AG04450 (cell line): ENCODE results near the gene STK17A. TPM values are rescaled to one million over a fixed set of nuclear protein-coding genes. Genes with fewer than 3 reads are reported as not detected.

Source experiments
- CTCF ChIA-PET: fragments of 300-600, 350-600 bp; formaldehyde crosslinking; extraction: SDS; loops from one replicate; lab custom pipeline; 2022; ENCODE audit warnings: antibody characterized with exemption, inconsistent platforms; lab: Charles Lee
- POLR2A ChIA-PET: fragments of 350-600 bp; formaldehyde crosslinking; extraction: SDS; loops from one replicate; lab custom pipeline; 2021; ENCODE audit warnings: antibody characterized with exemption, inconsistent platforms; lab: Yijun Ruan, JAX
- DNase-seq: peaks from one replicate; pipeline ENCODE4 v3.0.0-alpha.2; 2011; ENCODE audit warnings: low read depth, low spot score
- H3K27ac ChIP-seq: one replicate; pipeline ENCODE4 v1.5.1; 2012; ENCODE audit warnings: low read depth, low read length, control low read depth
- H3K27me3 ChIP-seq: one replicate; pipeline ENCODE4 v1.6.0; 2012; ENCODE audit warnings: low read length; ENCODE audit not compliant: control insufficient read depth, insufficient read depth
- H3K4me3 ChIP-seq: 2 replicates; pipeline ENCODE4 v1.5.1; 2011; ENCODE audit warnings: mild to moderate bottlenecking, low read depth, low read length, control low read depth
- H3K9me3 ChIP-seq: 2 replicates; pipeline ENCODE4 v1.5.1; 2012; ENCODE audit warnings: low read length; ENCODE audit not compliant: control insufficient read depth, insufficient read depth
- CTCF ChIP-seq: IDR thresholded peaks from 2 replicates; pipeline ENCODE4 v1.5.1; 2011; ENCODE audit warnings: low read depth, low read length, control low read depth, inconsistent platforms
- polyA plus RNA-seq: library from polyadenylated mRNA; depleted of rRNA; stranded (reverse); fragments of >200 nt; gene quantifications from 2 replicates; pipeline ENCODE4 v1.2.3, GENCODE V29; 2011

Gene STK17A
- polyA plus RNA-seq, 1 experiment = 39.7 TPM

GRCh38 chr7:43602256-43602655 lies 19.3 kb downstream of the STK17A start:
- no peak for TF ChIP-seq CTCF
- Histone ChIP-seq H3K4me3 (no peak overlapping the region), H3K9me3 (no peaks in the 10 kb centered on the region), H3K27me3 (no peaks in the 10 kb centered on the region), H3K27ac (no peak overlapping the region)
- no peak for DNase-seq
- ChIA-PET POLR2A (interaction anchor here (0.5 to 0.8 kb wide), 2 partner anchors 10 to 16 kb away, joined by 4 to 5 read pairs; no protein-coding TSS in a partner anchor), CTCF (interaction anchor here (0.5 to 2.3 kb wide), 4 partner anchors 9 to 98 kb away, joined by 3 to 14 read pairs (median 5); partner anchors contain the start of gene STK17A)

- no peak overlapping the region for H3K27ac ChIP-seq
- no peaks in the 10 kb centered on the region for H3K9me3 ChIP-seq
- no peaks in the 10 kb centered on the region for H3K27me3 ChIP-seq
- no peak for TF ChIP-seq CTCF
- DNase-seq = no peak
- H3K4me3 ChIP-seq = no peak overlapping the region
- ChIA-PET POLR2A (no interaction called here), CTCF (interaction anchor here (1.0 to 3.3 kb wide), 3 partner anchors 22 to 117 kb away, joined by 3 to 23 read pairs (median 6); partner anchors contain the start of gene STK17A)
Observed at GRCh38 chr7:43604251-43604650, 21.3 kb downstream of the STK17A start.

- H3K4me3 ChIP-seq = no peak overlapping the region
- H3K9me3 ChIP-seq = no peaks in the 10 kb centered on the region
- CTCF ChIA-PET = interaction anchor here (1.3 kb wide), 1 partner anchor 27 kb away, joined by 7 read pairs; the partner anchor contains the start of gene STK17A
- no peak for DNase-seq
- H3K27ac ChIP-seq = no peak overlapping the region
- TF ChIP-seq CTCF = no peak
- POLR2A ChIA-PET = interaction anchor here (0.7 kb wide), 1 partner anchor 17 kb away, joined by 3 read pairs; no protein-coding TSS in a partner anchor
- no peaks in the 10 kb centered on the region for H3K27me3 ChIP-seq
Observed at GRCh38 chr7:43609097-43609496, 26.2 kb downstream of the STK17A start.

GRCh38 chr7:43612128-43612527 lies 29.2 kb downstream of the STK17A start:
- Histone ChIP-seq H3K27ac (peak overlapping the region; percentile 12), H3K27me3 (no peaks in the 10 kb centered on the region), H3K4me3 (no peak overlapping the region), H3K9me3 (no peaks in the 10 kb centered on the region)
- ChIA-PET CTCF (interaction anchor here (0.7 to 2.5 kb wide), 3 partner anchors 10 to 88 kb away, joined by 3 to 8 read pairs (median 8); partner anchors contain the start of gene STK17A), POLR2A (interaction anchor here (1.1 kb wide), 1 partner anchor 30 kb away, joined by 3 read pairs; the partner anchor contains the start of gene STK17A)
- no peak for DNase-seq
- TF ChIP-seq CTCF = no peak
